IMR-90 (cell line): ENCODE results near the gene DOHH.

Source experiments
- BHLHE40 ChIP-seq: fragments of 150-350 bp; IDR thresholded peaks from 2 replicates; pipeline ENCODE4 v1.6.1; 2016; ENCODE audit warnings: mild to moderate bottlenecking, low read depth, low read length
- CEBPB ChIP-seq: IDR thresholded peaks from 2 replicates; pipeline ENCODE4 v1.6.1; 2012; ENCODE audit warnings: low read depth, low read length, improper control_type of control experiment
- CTCF ChIP-seq: conservative IDR thresholded peaks from 2 replicates; pipeline ENCODE4 v1.5.1; 2012; ENCODE audit warnings: mild to moderate bottlenecking, low read depth, low read length, improper control_type of control experiment
- FOS ChIP-seq: fragments of 150-350 bp; IDR thresholded peaks from 2 replicates; pipeline ENCODE4 v1.6.1; 2016; ENCODE audit warnings: low read depth, low read length
- MAZ ChIP-seq: IDR thresholded peaks from 2 replicates; pipeline ENCODE4 v1.6.1; 2012; ENCODE audit warnings: low read depth, mild to moderate bottlenecking, low read length, improper control_type of control experiment, moderate library complexity, borderline replicate concordance
- NFE2L2 ChIP-seq: fragments of 150-350 bp; IDR thresholded peaks from 2 replicates; pipeline ENCODE4 v1.6.1; 2016; ENCODE audit warnings: low read depth, mild to moderate bottlenecking, low read length
- POLR2A ChIP-seq: IDR thresholded peaks from 2 replicates; pipeline ENCODE4 v1.6.1; 2012; ENCODE audit warnings: mild to moderate bottlenecking, low read depth, low read length
- RAD21 ChIP-seq: IDR thresholded peaks from 2 replicates; pipeline ENCODE4 v1.6.1; 2012; ENCODE audit warnings: low read length, improper control_type of control experiment
- RCOR1 ChIP-seq: IDR thresholded peaks from 2 replicates; pipeline ENCODE4 v1.6.1; 2012; ENCODE audit warnings: mild to moderate bottlenecking, low read length, improper control_type of control experiment; ENCODE audit not compliant: insufficient replicate concordance
- RFX5 ChIP-seq: IDR thresholded peaks from 2 replicates; pipeline ENCODE4 v1.8.0; 2012; ENCODE audit warnings: low read depth, mild to moderate bottlenecking, low read length, moderate library complexity
- SMC3 ChIP-seq: fragments of 150-350 bp; IDR thresholded peaks from 2 replicates; pipeline ENCODE4 v1.6.1; 2016; ENCODE audit warnings: low read depth, mild to moderate bottlenecking, antibody characterized with exemption, low read length, moderate library complexity

GRCh38 chr19:3524904-3525451 lies 24.5 kb upstream of the DOHH start:
- TF ChIP-seq CTCF (no peak), BHLHE40 (no peak), POLR2A (no peak), MAZ (no peak), RAD21 (no peak), CEBPB (no peak), NFE2L2 (no peak), FOS (no peak), SMC3 (no peak), RCOR1 (no peak), RFX5 (no peak)
